Measurements from ENCODE around the gene ETV4. TPM values are rescaled to one million over a fixed set of nuclear protein-coding genes. Genes with fewer than 3 reads are reported as not detected.

The ETV4 gene
- total and polyA plus RNA-seq, 2 of the 13 experiments (the other 11 are each of a cell fraction or from before 2014, with no cell fraction given), result 128 to 330 TPM

DNA sequence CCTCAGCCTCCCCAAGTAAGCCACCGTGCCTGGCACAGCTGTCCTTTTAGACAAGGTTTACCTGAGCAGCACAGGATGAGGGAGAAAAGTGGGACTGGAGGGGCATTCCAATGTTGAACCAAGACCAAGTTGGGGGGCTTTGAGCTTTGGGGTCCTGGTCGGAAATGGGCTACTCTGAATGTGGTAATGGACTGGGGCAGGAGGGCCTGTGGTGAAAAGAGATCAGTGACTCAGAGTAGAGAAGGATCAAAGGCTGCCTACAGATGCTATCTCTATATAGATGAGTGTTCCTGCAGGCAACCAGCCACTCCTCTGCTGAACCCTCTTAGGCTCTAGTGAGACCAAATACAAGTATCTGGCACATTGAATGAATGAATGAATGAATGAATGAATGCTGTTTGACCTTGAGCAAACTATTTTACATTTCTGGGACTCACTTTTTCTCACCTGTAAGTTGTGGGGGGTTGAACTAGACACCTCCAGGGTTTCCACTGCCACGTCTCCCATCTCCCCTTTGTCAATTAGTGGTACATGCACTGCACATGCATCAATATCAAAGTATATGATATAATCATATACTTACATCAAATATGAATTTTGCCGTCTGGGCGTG is 26.3 kb upstream of the ETV4 start (continued):
- TF ChIP-seq CHD2 (IDR thresholded peaks at IDR 0.05; ENCODE audit: low read depth, low read length) (no peak), ETV5 (CRISPR knock-in tag; IDR thresholded peaks at IDR 0.05; ENCODE audit: borderline replicate concordance) (no peak), RORA (CRISPR knock-in tag; IDR thresholded peaks at IDR 0.05) (no peak), CHD4 (IDR thresholded peaks at IDR 0.05; ENCODE audit: borderline replicate concordance, low read length) (peak; percentile 84; the same call in 1 of the 2 replicates), HOXA9 (CRISPR knock-in tag; IDR thresholded peaks at IDR 0.05; ENCODE audit: borderline replicate concordance) (no peak), NFE2L1 (CRISPR knock-in tag; IDR thresholded peaks at IDR 0.05; ENCODE audit: borderline replicate concordance) (no peak), IKZF4 (CRISPR knock-in tag; IDR thresholded peaks at IDR 0.05; ENCODE audit: borderline replicate concordance, low read depth, not compliant biosample characterization) (no peak), HDAC2 (CRISPR knock-in tag; IDR thresholded peaks at IDR 0.05) (peak; percentile 31; the same call in 1 of the 2 replicates), SSRP1 (CRISPR knock-in tag; IDR thresholded peaks at IDR 0.05) (no peak), FIP1L1 (IDR thresholded peaks at IDR 0.05; ENCODE audit: borderline replicate concordance, insufficient read depth, low read depth, low read length) (0 out of 2 replicates have a peak, but pooled peaks have one; percentile 33), ZNF788 (CRISPR knock-in tag; IDR thresholded peaks at IDR 0.05; ENCODE audit: borderline replicate concordance) (peak; percentile 57; the same call in 1 of the 2 replicates), ZNF17 (CRISPR knock-in tag; IDR thresholded peaks at IDR 0.05) (no peak), SMARCE1 (IDR thresholded peaks at IDR 0.05; ENCODE audit: borderline replicate concordance) (no peak)
- TF ChIP-seq, protein P1, sequence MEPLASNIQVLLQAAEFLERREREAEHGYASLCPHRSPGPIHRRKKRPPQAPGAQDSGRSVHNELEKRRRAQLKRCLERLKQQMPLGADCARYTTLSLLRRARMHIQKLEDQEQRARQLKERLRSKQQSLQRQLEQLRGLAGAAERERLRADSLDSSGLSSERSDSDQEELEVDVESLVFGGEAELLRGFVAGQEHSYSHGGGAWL (CRISPR knock-in tag; IDR thresholded peaks at IDR 0.05), result no peak
- TF ChIP-seq, protein P2, sequence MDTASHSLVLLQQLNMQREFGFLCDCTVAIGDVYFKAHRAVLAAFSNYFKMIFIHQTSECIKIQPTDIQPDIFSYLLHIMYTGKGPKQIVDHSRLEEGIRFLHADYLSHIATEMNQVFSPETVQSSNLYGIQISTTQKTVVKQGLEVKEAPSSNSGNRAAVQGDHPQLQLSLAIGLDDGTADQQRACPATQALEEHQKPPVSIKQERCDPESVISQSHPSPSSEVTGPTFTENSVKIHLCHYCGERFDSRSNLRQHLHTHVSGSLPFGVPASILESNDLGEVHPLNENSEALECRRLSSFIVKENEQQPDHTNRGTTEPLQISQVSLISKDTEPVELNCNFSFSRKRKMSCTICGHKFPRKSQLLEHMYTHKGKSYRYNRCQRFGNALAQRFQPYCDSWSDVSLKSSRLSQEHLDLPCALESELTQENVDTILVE (CRISPR knock-in tag; IDR thresholded peaks at IDR 0.05), result no peak
- TF ChIP-seq, protein P3, sequence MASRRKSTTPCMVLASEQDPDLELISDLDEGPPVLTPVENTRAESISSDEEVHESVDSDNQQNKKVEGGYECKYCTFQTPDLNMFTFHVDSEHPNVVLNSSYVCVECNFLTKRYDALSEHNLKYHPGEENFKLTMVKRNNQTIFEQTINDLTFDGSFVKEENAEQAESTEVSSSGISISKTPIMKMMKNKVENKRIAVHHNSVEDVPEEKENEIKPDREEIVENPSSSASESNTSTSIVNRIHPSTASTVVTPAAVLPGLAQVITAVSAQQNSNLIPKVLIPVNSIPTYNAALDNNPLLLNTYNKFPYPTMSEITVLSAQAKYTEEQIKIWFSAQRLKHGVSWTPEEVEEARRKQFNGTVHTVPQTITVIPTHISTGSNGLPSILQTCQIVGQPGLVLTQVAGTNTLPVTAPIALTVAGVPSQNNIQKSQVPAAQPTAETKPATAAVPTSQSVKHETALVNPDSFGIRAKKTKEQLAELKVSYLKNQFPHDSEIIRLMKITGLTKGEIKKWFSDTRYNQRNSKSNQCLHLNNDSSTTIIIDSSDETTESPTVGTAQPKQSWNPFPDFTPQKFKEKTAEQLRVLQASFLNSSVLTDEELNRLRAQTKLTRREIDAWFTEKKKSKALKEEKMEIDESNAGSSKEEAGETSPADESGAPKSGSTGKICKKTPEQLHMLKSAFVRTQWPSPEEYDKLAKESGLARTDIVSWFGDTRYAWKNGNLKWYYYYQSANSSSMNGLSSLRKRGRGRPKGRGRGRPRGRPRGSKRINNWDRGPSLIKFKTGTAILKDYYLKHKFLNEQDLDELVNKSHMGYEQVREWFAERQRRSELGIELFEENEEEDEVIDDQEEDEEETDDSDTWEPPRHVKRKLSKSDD (CRISPR knock-in tag; IDR thresholded peaks at IDR 0.05; ENCODE audit: low read depth), result no peak
- TF ChIP-seq, protein P4, sequence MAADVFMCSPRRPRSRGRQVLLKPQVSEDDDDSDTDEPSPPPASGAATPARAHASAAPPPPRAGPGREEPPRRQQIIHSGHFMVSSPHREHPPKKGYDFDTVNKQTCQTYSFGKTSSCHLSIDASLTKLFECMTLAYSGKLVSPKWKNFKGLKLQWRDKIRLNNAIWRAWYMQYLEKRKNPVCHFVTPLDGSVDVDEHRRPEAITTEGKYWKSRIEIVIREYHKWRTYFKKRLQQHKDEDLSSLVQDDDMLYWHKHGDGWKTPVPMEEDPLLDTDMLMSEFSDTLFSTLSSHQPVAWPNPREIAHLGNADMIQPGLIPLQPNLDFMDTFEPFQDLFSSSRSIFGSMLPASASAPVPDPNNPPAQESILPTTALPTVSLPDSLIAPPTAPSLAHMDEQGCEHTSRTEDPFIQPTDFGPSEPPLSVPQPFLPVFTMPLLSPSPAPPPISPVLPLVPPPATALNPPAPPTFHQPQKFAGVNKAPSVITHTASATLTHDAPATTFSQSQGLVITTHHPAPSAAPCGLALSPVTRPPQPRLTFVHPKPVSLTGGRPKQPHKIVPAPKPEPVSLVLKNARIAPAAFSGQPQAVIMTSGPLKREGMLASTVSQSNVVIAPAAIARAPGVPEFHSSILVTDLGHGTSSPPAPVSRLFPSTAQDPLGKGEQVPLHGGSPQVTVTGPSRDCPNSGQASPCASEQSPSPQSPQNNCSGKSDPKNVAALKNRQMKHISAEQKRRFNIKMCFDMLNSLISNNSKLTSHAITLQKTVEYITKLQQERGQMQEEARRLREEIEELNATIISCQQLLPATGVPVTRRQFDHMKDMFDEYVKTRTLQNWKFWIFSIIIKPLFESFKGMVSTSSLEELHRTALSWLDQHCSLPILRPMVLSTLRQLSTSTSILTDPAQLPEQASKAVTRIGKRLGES (CRISPR knock-in tag; IDR thresholded peaks at IDR 0.05; ENCODE audit: borderline replicate concordance), result no peak
